ENCODE data around the gene FTH1.

DNA sequence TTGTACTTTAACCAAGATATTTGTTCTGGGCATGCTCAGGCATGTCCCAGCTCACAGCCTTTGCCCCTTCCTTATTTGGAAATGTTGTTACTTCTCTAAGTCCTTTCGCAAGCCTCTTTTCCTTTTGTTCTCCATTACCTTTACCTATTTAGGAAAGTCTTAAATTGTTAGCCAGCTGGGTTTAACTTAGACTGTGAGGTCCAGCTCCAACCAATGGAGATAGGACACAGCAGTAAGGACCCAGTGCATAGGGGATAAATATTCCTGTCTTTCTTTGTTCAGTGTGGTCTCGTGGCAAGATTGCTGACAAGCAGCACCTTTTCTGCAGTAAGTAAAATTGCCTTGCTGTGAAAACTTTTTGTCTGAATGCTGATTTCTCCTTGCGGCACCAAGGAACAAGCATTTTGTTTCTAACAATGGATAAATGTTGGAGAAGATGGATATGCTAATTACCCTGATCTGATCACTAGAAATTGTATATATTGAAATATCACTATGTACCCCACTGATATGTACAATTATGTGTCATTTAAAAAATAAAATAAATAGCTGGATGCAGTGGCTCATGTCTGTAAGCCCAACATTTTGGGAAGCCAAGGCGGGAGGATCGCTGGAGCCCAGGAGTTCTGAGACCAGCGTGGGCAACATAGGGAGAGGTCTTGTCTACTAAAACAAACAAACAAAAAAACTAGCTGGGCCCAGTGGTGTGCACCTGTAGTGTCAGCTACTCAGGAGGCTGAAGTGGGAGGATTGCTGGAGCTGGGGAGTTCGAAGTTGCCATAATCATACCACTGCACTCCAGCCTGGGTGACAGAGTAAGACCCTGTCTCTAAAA, 31.9 kb upstream of the FTH1 start:
- TF ChIP-seq NFRKB (IDR thresholded peaks at IDR 0.05) (no peak), BHLHE40 (IDR thresholded peaks at IDR 0.05; ENCODE audit: borderline replicate concordance) (no peak), TARDBP (IDR thresholded peaks at IDR 0.05) (no peak), SP1 (IDR thresholded peaks at IDR 0.05) (no peak), FOXK2 (IDR thresholded peaks at IDR 0.05) (no peak), FOXM1 (IDR thresholded peaks at IDR 0.05; ENCODE audit: borderline replicate concordance) (no peak), SUZ12 (IDR thresholded peaks at IDR 0.05) (no peak), ARNT (IDR thresholded peaks at IDR 0.05) (no peak), ELF4 (IDR thresholded peaks at IDR 0.05) (no peak), CTBP1 (IDR thresholded peaks at IDR 0.05; ENCODE audit: borderline replicate concordance) (no peak), HDGF (IDR thresholded peaks at IDR 0.05; ENCODE audit: borderline replicate concordance) (no peak)

Data from HEK293T (cell line).